Measurements from ENCODE around the gene PPIP5K1.

DNA sequence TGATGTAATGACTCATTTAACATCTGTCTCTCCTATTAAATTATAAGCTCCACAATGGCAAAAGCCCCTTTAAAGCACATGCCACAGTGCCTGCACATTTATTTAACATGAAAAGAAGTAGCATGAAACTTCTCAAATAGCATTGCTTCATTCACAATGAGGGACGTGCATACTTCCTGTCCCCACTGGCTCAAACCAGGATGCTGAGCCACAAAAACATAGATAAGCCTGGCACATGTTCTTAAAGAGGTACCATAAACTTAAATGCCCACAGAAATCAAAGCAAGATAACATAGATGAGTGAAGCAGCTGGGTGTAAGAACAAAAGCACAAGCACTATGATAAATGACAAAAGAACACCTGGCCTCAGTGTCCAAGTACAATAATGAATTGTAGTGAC lies 100.8 kb downstream of the PPIP5K1 start:
- no peak for TF ChIP-seq ZBTB48 (tag by site-specific recombination; IDR thresholded peaks at IDR 0.05)
- no peak for TF ChIP-seq CTCF (tag by site-specific recombination; IDR thresholded peaks at IDR 0.05)
- no peak for TF ChIP-seq ZBTB11 (tag by site-specific recombination; conservative IDR thresholded peaks at IDR 0.05; ENCODE audit: low read depth)
- TF ChIP-seq KLF1 (tag by site-specific recombination; IDR thresholded peaks at IDR 0.05), result no peak
- no peak for TF ChIP-seq ZNF837 (tag by site-specific recombination; IDR thresholded peaks at IDR 0.05)
- no peak for TF ChIP-seq ZNF354C (tag by site-specific recombination; IDR thresholded peaks at IDR 0.05; ENCODE audit: borderline replicate concordance, low read depth)
- no peak for TF ChIP-seq ZNF146 (tag by site-specific recombination; IDR thresholded peaks at IDR 0.05)
- TF ChIP-seq ZNF768 (tag by site-specific recombination; IDR thresholded peaks at IDR 0.05), result no peak
- TF ChIP-seq YY1 (tag by site-specific recombination; IDR thresholded peaks at IDR 0.05), result no peak

All from HEK293 (cell line).